HG03108 (cell line): ENCODE data around the gene C2orf92.

Experiments
- ATAC-seq: cut with Tn5 transposase; IDR thresholded peaks from one replicate; pipeline ENCODE4 v1.9.1; 2021; ENCODE audit warnings: moderate library complexity; ENCODE audit not compliant: unreplicated experiment

The C2orf92 gene

GRCh38 chr2:97726261-97727064, 57.0 kb downstream of the C2orf92 start:
- ATAC-seq = no peak

DNA sequence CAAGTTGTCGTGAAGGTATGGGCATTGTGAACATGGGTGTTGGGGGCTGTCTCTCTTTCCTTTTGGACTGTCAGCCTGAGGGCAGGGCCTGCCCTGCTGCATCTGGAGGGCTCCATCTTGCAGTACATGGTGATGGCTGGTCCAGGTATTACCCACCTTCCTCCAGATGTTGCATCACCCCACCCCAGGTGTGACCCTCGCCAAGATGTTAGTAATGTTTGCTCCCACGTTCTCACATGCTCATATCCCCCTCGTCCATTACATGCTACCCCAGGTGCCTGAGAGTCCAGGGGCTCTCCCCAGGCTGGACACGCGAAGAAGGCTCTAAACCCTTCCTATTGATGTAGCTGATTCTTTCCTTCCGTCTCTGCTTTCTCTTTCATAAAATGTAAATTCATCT, 57.8 kb downstream of the C2orf92 start:
- no peak for ATAC-seq

DNA sequence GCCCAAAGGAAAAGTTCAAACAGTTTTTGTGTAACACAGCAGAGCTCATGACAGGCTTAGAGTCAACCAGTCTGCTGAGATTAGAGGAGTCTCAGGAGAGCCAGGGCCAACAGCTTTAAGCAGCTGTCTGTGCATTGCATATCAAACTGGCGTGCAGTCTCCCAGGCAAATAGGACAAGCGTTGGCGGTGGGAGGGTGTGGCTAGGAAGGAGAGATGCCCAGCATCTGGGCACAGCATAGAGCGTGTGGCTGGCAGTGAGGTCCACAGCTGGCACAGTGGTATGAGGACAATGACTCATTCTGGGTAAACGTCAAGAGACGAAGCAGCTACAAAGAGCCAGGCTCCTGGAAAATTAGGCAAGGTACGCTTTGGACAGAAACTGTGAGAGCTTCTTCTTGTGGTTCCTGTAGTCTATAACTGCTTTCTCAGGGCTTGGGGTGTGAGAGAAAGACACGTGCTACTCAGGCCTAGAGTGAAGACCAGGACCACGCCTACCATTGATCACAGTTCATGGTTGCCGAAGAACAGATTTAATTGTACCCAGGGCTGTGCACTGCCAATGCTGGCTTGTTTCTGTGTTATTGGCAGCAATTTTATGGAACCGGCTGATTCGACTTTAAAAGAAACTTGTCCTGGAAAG, 58.7 kb downstream of the C2orf92 start:
- no peak for ATAC-seq

GRCh38 chr2:97730245-97730644, 60.7 kb downstream of the C2orf92 start:
- ATAC-seq = no peak

DNA sequence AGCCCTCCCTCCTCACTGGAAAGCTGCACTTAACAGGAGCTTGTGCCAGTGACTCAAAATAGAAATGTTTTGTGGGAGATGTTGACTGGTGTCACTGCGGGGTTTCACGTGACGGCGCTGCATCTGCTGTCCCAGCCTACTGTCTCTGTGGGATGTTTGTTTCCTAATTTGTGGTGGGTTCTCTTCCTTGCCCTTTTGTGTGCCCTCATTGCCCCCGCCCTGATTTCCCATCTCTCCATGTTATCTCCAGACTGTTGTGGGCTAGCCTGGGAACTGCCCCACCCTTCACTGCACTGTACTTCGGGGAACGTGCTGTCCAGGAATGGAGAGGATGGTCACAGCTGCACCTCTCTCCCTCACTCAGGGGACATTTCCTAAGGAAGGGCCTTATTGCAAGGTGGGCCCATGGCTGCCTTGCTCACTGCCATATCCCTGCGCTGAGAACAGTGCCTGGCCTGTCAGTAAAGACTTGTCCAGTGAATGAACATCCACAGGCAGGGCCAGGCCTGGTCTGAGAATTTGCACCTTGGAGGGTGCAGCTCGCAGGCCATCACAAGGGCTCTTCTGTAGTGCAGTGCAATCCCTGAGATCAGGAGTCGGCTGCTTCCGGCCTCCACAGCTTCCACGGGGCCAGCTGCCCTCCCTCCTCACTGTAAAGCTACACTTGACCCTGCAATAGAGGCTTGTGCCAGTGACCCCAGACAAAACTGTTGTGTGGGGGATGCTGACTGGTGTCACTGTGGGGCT, 61.9 kb downstream of the C2orf92 start:
- ATAC-seq = no peak

DNA sequence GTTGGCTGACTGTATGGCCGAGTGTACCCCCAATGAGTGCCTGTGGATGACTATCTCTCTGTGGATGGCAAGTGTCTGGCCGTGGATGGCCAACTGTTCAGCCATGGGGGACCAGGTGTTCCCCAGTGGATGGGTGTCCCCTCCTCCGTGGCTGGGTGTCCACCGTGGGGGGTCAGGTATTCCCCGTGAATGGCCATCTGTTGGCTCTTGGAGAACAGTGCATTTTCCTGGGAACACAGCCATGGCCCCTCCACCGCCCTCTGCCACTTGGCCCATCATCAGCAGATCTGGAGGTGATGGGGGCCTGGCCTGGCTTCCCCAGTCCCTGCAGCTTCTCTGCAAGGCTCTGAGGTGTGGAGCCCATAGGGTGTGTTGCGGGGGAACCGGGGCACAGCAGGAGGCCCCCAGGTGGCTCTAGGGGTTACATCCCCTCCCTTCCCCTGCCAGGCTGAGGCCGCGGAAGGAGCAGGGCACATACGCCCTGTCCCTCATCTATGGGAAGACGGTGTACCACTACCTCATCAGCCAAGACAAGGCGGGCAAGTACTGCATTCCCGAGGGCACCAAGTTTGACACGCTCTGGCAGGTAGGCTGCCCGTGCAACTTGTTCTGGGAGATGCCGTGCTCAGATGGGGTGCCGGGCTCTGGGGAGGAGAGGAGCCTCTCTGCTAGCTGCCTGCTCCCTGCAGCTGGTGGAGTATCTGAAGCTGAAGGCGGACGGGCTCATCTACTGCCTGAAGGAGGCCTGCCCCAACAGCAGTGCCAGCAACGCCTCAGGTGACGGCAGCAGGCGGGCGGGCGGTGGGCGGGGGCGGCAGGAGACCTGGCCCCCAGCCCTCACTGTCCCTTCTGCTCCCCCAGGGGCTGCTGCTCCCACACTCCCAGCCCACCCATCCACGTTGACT, 63.2 kb downstream of the C2orf92 start:
- no peak for ATAC-seq

DNA sequence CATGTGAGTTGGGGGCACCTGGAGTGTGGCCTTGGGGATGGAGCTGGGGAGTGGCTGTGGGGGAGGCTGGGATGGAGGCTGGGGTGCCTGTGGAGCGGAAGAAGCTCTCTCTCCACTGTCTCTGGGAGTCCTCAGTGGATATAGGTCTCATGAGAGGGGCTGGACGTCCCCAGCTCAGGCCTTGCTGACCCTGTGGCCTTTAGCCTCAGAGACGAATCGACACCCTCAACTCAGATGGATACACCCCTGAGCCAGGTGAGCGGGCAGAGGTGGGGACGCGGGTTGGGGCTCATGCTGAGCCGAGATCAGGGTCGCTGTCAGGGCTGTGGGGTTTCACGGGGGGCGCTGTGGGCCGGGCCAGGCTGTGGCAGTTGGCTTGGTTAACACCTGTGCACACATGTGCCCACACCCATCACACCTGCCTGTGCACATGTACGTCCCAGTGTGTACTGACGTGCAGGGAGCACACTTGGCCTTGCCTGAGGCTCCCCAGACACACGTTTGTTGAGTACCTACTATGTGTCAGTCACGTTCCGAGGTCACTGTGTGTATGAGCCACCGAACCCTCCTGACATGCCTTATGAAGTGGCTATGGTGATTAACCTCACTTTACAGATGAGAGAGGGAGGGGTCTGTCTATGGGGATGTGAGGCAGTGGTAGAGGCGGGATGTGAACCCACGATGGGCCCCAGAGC, 64.0 kb downstream of the C2orf92 start:
- no peak for ATAC-seq

DNA sequence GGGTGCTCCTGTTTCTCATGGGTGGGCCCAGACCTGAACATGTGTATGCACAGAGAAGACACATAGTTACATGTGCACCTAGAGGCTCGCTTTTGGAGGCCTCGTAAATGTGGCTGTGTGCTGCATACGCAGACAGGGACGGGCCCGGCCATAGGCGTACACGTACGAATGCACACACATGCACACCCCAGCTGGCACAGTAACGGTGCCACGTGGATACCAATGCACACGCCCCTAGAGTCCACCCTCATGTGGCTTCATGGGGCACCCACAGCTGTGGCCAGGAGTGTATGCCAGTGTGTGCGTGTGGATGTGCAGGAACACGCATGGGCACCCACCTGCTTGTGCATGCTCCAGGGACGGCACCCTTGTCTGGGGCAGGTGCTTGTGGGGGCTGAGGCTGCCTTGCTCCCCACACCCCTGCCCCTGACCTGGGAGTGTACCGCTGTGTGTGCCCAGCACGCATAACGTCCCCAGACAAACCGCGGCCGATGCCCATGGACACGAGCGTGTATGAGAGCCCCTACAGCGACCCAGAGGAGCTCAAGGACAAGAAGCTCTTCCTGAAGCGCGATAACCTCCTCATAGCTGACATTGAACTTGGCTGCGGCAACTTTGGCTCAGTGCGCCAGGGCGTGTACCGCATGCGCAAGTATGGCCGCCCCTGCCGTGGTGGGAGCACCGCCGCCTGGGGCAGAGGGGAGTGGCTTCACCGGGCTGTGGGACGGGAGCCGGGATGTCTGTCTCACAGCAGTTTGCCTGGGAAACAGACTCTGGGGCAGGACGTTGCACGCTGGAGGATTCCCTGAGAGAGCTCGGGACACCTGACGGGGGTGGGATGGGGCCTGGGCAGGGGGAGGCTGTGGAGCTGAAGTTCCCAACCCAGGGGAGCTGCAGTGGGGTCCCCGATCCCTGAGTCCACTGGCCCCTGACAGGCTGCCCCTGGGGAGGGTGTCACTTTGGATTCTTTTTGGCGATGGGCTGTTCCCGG, 64.8 kb downstream of the C2orf92 start:
- ATAC-seq = no peak

- ATAC-seq = no peak
These were observed 65.6 kb downstream of the C2orf92 start for GRCh38 chr2:97735161-97735561.

GRCh38 chr2:97736185-97736584, 66.7 kb downstream of the C2orf92 start:
- no peak for ATAC-seq

DNA sequence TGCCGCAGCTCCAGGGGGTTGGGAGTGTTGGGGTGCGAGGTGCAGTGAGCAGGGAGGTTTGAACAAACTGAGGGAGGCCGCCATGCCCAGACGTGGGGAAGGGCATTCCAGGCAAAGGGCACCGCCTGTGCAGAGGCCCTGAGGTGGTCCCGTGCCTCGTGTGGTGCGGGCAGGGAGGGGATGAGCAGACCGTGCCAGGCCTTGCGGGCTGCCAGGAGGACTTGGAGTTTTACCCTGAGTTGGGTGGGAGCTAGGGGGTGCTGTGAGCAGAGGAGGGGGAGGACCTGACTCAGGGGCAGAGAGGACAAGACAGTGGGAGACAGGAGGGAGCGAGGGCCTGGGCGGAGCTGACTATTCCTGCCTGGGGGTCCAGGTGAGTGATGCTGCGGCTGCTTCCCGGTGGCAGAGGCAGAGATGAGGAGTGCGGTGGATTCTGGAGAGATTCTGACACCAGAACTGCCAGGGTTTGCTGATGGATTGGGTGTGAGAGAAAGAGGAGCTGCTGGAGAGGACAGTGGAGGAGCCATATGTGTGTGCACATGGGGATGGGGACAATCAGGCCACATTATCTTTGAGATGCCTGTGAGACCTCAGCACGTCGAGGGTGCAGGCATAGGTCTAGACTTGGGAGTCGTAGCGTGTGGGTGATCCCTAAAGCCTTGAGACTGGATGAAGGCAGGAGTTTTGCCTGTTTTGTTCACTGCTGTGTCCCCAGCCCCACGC, 67.3 kb downstream of the C2orf92 start:
- no peak for ATAC-seq

DNA sequence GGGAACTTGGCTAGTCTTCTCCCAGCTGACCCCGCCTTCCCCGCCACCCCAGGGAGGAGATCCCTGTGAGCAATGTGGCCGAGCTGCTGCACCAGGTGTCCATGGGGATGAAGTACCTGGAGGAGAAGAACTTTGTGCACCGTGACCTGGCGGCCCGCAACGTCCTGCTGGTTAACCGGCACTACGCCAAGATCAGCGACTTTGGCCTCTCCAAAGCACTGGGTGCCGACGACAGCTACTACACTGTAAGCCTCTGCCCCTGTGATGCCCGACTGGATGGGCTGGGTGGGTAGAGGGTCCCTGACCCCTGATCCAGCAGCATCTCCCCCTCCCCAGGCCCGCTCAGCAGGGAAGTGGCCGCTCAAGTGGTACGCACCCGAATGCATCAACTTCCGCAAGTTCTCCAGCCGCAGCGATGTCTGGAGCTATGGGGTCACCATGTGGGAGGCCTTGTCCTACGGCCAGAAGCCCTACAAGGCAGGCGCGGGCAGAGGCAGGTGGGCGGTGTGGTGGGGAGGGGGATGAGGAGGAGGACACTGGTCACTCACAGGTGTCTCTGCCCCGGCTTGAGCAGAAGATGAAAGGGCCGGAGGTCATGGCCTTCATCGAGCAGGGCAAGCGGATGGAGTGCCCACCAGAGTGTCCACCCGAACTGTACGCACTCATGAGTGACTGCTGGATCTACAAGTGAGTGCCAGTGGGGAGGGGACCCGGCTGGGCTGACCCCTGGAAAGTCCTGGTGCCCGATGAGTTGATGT, 68.1 kb downstream of the C2orf92 start:
- ATAC-seq = no peak

GRCh38 chr2:97738179-97739019, 68.9 kb downstream of the C2orf92 start:
- no peak for ATAC-seq

DNA sequence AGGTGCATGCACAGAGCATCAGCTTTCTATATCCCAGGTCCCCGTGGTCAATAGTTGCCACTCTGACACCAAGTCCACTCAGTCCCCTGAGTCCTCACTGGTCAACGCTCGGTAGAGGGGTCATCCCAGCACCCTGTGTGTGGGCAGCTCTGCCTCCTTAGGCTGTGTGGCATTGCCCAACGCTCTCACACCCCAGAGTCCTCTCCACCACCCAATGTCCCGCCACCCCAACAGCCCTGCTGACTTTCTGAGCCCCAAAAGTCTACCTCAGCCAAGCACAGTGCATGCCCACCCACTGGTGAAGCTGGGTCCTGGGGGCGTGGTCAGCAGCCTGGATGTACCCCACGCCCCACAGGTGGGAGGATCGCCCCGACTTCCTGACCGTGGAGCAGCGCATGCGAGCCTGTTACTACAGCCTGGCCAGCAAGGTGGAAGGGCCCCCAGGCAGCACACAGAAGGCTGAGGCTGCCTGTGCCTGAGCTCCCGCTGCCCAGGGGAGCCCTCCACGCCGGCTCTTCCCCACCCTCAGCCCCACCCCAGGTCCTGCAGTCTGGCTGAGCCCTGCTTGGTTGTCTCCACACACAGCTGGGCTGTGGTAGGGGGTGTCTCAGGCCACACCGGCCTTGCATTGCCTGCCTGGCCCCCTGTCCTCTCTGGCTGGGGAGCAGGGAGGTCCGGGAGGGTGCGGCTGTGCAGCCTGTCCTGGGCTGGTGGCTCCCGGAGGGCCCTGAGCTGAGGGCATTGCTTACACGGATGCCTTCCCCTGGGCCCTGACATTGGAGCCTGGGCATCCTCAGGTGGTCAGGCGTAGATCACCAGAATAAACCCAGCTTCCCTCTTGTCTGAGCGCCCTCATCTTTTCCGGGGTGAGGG, 69.7 kb downstream of the C2orf92 start:
- ATAC-seq = no peak

- no peak for ATAC-seq
These were observed 70.4 kb downstream of the C2orf92 start for GRCh38 chr2:97739893-97740245.

DNA sequence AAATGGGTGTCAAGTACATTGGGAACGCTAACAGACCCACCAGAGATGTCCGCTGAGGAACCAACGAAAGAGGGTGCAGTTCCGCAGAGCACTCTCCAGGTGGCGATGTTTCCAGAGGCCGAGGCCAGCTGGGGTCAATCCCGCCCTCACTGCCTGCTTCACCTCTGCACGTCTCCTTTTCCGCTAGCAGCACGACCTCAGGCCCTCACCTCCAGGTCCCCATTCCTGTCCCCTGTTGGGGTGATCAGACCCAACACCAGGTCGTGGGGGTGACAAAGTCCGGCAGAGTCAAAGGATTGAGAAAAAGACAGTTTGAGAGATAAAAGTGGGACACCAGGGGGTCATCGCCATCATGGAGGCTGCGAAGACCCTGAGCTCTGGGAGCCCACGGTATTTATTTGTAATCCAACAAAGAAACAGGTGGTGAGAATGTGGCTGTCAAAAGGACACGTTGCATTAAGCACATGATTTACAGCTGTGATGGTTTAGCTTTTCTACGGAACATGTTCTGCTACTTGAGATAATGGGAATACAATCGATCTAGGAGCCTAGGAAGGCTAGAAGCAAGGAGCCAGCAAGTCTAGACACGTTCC, 71.2 kb downstream of the C2orf92 start:
- no peak for ATAC-seq
